ENCODE results near the gene RASA3.

Gene RASA3

GRCh38 chr13:113960276-113960948, 172.0 kb downstream of the RASA3 start:
- DNase-seq, result no peak

- DNase-seq, result no peak
These were observed 173.2 kb downstream of the RASA3 start for GRCh38 chr13:113959198-113959597.

GRCh38 chr13:113958373-113958772, 174.1 kb downstream of the RASA3 start:
- no peak for DNase-seq

- no peak for DNase-seq
These were observed 175.9 kb downstream of the RASA3 start for GRCh38 chr13:113956571-113956970.

- DNase-seq, result no peak
These were observed 176.7 kb downstream of the RASA3 start for GRCh38 chr13:113955691-113956090.

- DNase-seq, result no peak
These were observed 177.2 kb downstream of the RASA3 start for GRCh38 chr13:113955235-113955634.

- no peak for DNase-seq
These were observed 178.2 kb downstream of the RASA3 start for GRCh38 chr13:113954046-113954835.

- DNase-seq, result no peak
These were observed 178.9 kb downstream of the RASA3 start for GRCh38 chr13:113953561-113953960.

GRCh38 chr13:113952983-113953520, 179.4 kb downstream of the RASA3 start:
- DNase-seq, result no peak

- DNase-seq, result no peak
These were observed 180.1 kb downstream of the RASA3 start for GRCh38 chr13:113952151-113952982.

- DNase-seq, result peak; percentile 67
These were observed 181.0 kb downstream of the RASA3 start for GRCh38 chr13:113951246-113951999.

GRCh38 chr13:113950451-113951245, 181.8 kb downstream of the RASA3 start:
- no peak for DNase-seq

GRCh38 chr13:113949546-113949945, 182.9 kb downstream of the RASA3 start:
- no peak for DNase-seq

- no peak for DNase-seq
These were observed 184.2 kb downstream of the RASA3 start for GRCh38 chr13:113948034-113948742.

- DNase-seq, result no peak
These were observed 185.0 kb downstream of the RASA3 start for GRCh38 chr13:113947311-113948033.

GRCh38 chr13:113946409-113947181, 185.8 kb downstream of the RASA3 start:
- no peak for DNase-seq

GRCh38 chr13:113945857-113946408, 186.5 kb downstream of the RASA3 start:
- no peak for DNase-seq

- no peak for DNase-seq
These were observed 188.4 kb downstream of the RASA3 start for GRCh38 chr13:113943821-113944565.
